Liver (tissue), 9 donors: ENCODE data around the gene CCT7. TPM values are rescaled to one million over a fixed set of nuclear protein-coding genes. Genes with fewer than 3 reads are reported as not detected.

Source experiments
- DNase-seq: peaks from one replicate; pipeline ENCODE4 v3.0.0-alpha.2; 2017; ENCODE audit warnings: low spot score
- H3K27ac ChIP-seq, 2 donors: one replicate each; pipeline ENCODE4 v1.7.0; 2013; ENCODE audit warnings: inconsistent platforms in 2 of 2, low read length in 2 of 2, control low read depth in 1 of 2, low read depth in 1 of 2, mild to moderate bottlenecking in 1 of 2
- H3K27me3 ChIP-seq, 4 donors: one replicate each; pipeline versions ENCODE4 v1.6.1 to v1.7.0; 2013; ENCODE audit warnings: low read length in 3 of 4, inconsistent platforms in 1 of 4, mild to moderate bottlenecking in 1 of 4, moderate library complexity in 1 of 4; ENCODE audit not compliant: control insufficient read depth in 4 of 4, insufficient read depth in 4 of 4
- H3K36me3 ChIP-seq, 4 donors: one replicate each; pipeline versions ENCODE4 v1.6.1 to v1.7.0; 2013; ENCODE audit warnings: low read length in 3 of 4, mild to moderate bottlenecking in 3 of 4, low read depth in 1 of 4, moderate library complexity in 1 of 4; ENCODE audit not compliant: control insufficient read depth in 4 of 4, insufficient read depth in 3 of 4
- H3K4me1 ChIP-seq, 4 donors: one replicate each; pipeline versions ENCODE4 v1.6.1 to v1.7.0; 2013; ENCODE audit warnings: low read length in 3 of 4, mild to moderate bottlenecking in 3 of 4, moderate library complexity in 1 of 4; ENCODE audit not compliant: control insufficient read depth in 4 of 4, insufficient read depth in 4 of 4
- H3K4me3 ChIP-seq, 3 donors: one replicate each; pipeline versions ENCODE4 v1.6.1 to v1.7.0; 2013; ENCODE audit warnings: low read length in 3 of 3, control low read depth in 1 of 3, low read depth in 1 of 3, mild to moderate bottlenecking in 1 of 3
- H3K9ac ChIP-seq, 2 donors: one replicate each; pipeline ENCODE4 v1.7.0; 2013; ENCODE audit warnings: low read length in 2 of 2, mild to moderate bottlenecking in 2 of 2, moderate library complexity in 2 of 2, control low read depth in 1 of 2, low read depth in 1 of 2
- H3K9me3 ChIP-seq, 4 donors: one replicate each; pipeline versions ENCODE4 v1.6.1 to v1.7.0; 2013; ENCODE audit warnings: low read length in 3 of 4; ENCODE audit not compliant: control insufficient read depth in 4 of 4
- FOXA1 ChIP-seq: IDR thresholded peaks from 2 replicates; pipeline ENCODE4 v1.6.1; 2016; ENCODE audit warnings: antibody characterized with exemption
- FOXA2 ChIP-seq: IDR thresholded peaks from 2 replicates; pipeline ENCODE4 v1.6.1; 2016; ENCODE audit warnings: antibody characterized with exemption
- GABPA ChIP-seq, 2 donors: IDR thresholded peaks in 1 of 2; conservative IDR thresholded peaks in 1 of 2; 2 replicates each; pipeline ENCODE4 v1.6.1; 2016; ENCODE audit warnings: antibody characterized with exemption in 2 of 2, mild to moderate bottlenecking in 1 of 2, moderate library complexity in 1 of 2
- HNF4G ChIP-seq: IDR thresholded peaks from 2 replicates; pipeline ENCODE4 v1.6.1; 2016; ENCODE audit warnings: antibody characterized with exemption
- JUND ChIP-seq, 2 donors: IDR thresholded peaks; 2 replicates each; pipeline ENCODE4 v1.6.1; 2016; ENCODE audit warnings: antibody characterized with exemption in 2 of 2
- NR2F2 ChIP-seq: IDR thresholded peaks from 2 replicates; pipeline ENCODE4 v1.6.1; 2016; ENCODE audit warnings: antibody characterized with exemption
- RAD21 ChIP-seq, 2 donors: IDR thresholded peaks; 2 replicates each; pipeline ENCODE4 v1.6.1; 2016; ENCODE audit warnings: antibody characterized with exemption in 2 of 2, mild to moderate bottlenecking in 2 of 2
- SP1 ChIP-seq: IDR thresholded peaks from 2 replicates; pipeline ENCODE4 v1.6.1; 2018; ENCODE audit warnings: antibody characterized with exemption, mild to moderate bottlenecking
- YY1 ChIP-seq: IDR thresholded peaks from 2 replicates; pipeline ENCODE4 v1.6.1; 2016; ENCODE audit warnings: antibody characterized with exemption, mild to moderate bottlenecking
- WGBS: extraction: QIAGEN DNeasy Blood & Tissue Kit; methylation state at CpG from one replicate; pipeline ENCODE4 v1.1.7; 2013; 5-methylcytosine and 5-hydroxymethylcytosine counted together
- polyA plus RNA-seq, 2 donors: library from polyadenylated mRNA; stranded (reverse) in 1 of 2; unstranded in 1 of 2; fragments of 200-250 nt in 1 of 2; fragments of >200 nt in 1 of 2; fragmentation: Nextera tagmentation in 1 of 2; extraction: Ambion mirVana in 1 of 2; gene quantifications; one replicate each; pipeline versions ENCODE4 v1.2.1 to v1.2.3, GENCODE V29; 2013 to 2015
- total RNA-seq, 2 donors: library from RNA; depleted of rRNA; stranded (reverse); fragments of >200 nt; gene quantifications; one replicate each; pipeline ENCODE4 v1.2.3, GENCODE V29; 2014
- TF ChIP-seq, protein P1 (sequence below): IDR thresholded peaks from 2 replicates; pipeline ENCODE4 v1.6.1; 2016; ENCODE audit warnings: antibody characterized with exemption
- TF ChIP-seq, protein P2 (sequence below): fragments of 150-350 bp; IDR thresholded peaks from 2 replicates; pipeline ENCODE4 v1.5.1; 2017; ENCODE audit warnings: improper control_type of control experiment, low read depth, low read length; ENCODE audit not compliant: missing input control
- TF ChIP-seq, protein P3 (sequence below): IDR thresholded peaks from 2 replicates; pipeline ENCODE4 v1.6.1; 2016; ENCODE audit warnings: antibody characterized with exemption, mild to moderate bottlenecking
- TF ChIP-seq, protein P4 (sequence below): IDR thresholded peaks from 2 replicates; pipeline ENCODE4 v1.6.1; 2016; ENCODE audit warnings: antibody characterized with exemption
- TF ChIP-seq, protein P5 (sequence below): IDR thresholded peaks from 2 replicates; pipeline ENCODE4 v1.6.1; 2016; ENCODE audit warnings: antibody characterized with exemption
- donor health status: healthy.
- donor health status: healthy.
- donor health status: healthy.
- donor health status: healthy.
- donor health status: healthy.

Gene CCT7
- total and polyA plus RNA-seq, 4 donors, result 83.7 to 115 (median 101) TPM

DNA sequence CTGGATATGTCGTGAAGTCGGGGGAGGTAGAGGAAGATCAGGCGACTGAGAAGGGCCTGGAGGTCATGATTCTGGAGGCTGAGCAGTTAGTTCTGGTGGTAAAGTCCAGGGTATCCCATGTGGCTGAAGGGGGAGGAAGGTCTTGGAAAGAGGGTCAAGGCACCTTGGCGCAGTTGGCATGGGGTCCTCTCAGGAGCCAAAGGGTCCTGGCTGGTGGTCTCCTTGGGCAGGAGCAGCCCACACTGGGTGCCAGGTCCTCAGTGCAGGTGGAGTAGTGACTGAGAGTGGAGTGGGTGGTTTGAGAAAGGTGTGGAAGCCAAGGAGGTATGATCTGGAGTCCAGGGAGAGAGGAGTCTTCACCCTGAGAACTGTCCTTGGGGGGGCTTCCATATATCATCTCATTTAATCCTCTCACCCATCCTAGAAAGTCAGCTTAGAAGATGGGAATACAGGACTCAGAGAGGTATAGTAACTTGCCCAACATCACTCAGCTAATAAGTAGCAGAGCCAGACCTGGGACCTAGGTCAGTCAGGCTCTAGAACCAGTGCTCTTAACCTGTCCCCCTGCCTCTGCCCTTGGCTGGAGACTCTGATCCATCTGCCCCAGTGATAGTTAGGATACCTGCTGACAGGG is 25.7 kb downstream of the CCT7 start:
- no peak overlapping the region for H3K9ac ChIP-seq
- H3K36me3 ChIP-seq, result no peaks in the 10 kb centered on the region
- no peak overlapping the region for H3K27ac ChIP-seq
- H3K4me1 ChIP-seq, result no peaks in the 10 kb centered on the region
- DNase-seq, result no peak
- no peak for TF ChIP-seq SP1
- no peak for TF ChIP-seq FOXA1
- TF ChIP-seq, protein P1, sequence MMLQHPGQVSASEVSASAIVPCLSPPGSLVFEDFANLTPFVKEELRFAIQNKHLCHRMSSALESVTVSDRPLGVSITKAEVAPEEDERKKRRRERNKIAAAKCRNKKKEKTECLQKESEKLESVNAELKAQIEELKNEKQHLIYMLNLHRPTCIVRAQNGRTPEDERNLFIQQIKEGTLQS, result no peak
- no peak for TF ChIP-seq RAD21 (IDR thresholded peaks at IDR 0.05)
- TF ChIP-seq, protein P2, sequence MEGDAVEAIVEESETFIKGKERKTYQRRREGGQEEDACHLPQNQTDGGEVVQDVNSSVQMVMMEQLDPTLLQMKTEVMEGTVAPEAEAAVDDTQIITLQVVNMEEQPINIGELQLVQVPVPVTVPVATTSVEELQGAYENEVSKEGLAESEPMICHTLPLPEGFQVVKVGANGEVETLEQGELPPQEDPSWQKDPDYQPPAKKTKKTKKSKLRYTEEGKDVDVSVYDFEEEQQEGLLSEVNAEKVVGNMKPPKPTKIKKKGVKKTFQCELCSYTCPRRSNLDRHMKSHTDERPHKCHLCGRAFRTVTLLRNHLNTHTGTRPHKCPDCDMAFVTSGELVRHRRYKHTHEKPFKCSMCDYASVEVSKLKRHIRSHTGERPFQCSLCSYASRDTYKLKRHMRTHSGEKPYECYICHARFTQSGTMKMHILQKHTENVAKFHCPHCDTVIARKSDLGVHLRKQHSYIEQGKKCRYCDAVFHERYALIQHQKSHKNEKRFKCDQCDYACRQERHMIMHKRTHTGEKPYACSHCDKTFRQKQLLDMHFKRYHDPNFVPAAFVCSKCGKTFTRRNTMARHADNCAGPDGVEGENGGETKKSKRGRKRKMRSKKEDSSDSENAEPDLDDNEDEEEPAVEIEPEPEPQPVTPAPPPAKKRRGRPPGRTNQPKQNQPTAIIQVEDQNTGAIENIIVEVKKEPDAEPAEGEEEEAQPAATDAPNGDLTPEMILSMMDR, result no peak
- TF ChIP-seq, protein P3, sequence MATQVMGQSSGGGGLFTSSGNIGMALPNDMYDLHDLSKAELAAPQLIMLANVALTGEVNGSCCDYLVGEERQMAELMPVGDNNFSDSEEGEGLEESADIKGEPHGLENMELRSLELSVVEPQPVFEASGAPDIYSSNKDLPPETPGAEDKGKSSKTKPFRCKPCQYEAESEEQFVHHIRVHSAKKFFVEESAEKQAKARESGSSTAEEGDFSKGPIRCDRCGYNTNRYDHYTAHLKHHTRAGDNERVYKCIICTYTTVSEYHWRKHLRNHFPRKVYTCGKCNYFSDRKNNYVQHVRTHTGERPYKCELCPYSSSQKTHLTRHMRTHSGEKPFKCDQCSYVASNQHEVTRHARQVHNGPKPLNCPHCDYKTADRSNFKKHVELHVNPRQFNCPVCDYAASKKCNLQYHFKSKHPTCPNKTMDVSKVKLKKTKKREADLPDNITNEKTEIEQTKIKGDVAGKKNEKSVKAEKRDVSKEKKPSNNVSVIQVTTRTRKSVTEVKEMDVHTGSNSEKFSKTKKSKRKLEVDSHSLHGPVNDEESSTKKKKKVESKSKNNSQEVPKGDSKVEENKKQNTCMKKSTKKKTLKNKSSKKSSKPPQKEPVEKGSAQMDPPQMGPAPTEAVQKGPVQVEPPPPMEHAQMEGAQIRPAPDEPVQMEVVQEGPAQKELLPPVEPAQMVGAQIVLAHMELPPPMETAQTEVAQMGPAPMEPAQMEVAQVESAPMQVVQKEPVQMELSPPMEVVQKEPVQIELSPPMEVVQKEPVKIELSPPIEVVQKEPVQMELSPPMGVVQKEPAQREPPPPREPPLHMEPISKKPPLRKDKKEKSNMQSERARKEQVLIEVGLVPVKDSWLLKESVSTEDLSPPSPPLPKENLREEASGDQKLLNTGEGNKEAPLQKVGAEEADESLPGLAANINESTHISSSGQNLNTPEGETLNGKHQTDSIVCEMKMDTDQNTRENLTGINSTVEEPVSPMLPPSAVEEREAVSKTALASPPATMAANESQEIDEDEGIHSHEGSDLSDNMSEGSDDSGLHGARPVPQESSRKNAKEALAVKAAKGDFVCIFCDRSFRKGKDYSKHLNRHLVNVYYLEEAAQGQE, result no peak
- TF ChIP-seq FOXA2, result no peak
- no peak for TF ChIP-seq NR2F2
- TF ChIP-seq, protein P4, sequence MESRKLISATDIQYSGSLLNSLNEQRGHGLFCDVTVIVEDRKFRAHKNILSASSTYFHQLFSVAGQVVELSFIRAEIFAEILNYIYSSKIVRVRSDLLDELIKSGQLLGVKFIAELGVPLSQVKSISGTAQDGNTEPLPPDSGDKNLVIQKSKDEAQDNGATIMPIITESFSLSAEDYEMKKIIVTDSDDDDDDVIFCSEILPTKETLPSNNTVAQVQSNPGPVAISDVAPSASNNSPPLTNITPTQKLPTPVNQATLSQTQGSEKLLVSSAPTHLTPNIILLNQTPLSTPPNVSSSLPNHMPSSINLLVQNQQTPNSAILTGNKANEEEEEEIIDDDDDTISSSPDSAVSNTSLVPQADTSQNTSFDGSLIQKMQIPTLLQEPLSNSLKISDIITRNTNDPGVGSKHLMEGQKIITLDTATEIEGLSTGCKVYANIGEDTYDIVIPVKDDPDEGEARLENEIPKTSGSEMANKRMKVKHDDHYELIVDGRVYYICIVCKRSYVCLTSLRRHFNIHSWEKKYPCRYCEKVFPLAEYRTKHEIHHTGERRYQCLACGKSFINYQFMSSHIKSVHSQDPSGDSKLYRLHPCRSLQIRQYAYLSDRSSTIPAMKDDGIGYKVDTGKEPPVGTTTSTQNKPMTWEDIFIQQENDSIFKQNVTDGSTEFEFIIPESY, result no peak
- TF ChIP-seq GABPA (IDR thresholded peaks at IDR 0.05 in 1 of 2, conservative IDR thresholded peaks at IDR 0.05 in 1 of 2), result no peak
- no peak for TF ChIP-seq JUND (IDR thresholded peaks at IDR 0.05)
- no peak for TF ChIP-seq YY1
- no peak overlapping the region for H3K4me3 ChIP-seq
- WGBS, result 89% methylated on average over 4 of the region's 4 CpGs
- H3K27me3 ChIP-seq, result no peaks in the 10 kb centered on the region
- H3K9me3 ChIP-seq, result no peaks in the 10 kb centered on the region

DNA sequence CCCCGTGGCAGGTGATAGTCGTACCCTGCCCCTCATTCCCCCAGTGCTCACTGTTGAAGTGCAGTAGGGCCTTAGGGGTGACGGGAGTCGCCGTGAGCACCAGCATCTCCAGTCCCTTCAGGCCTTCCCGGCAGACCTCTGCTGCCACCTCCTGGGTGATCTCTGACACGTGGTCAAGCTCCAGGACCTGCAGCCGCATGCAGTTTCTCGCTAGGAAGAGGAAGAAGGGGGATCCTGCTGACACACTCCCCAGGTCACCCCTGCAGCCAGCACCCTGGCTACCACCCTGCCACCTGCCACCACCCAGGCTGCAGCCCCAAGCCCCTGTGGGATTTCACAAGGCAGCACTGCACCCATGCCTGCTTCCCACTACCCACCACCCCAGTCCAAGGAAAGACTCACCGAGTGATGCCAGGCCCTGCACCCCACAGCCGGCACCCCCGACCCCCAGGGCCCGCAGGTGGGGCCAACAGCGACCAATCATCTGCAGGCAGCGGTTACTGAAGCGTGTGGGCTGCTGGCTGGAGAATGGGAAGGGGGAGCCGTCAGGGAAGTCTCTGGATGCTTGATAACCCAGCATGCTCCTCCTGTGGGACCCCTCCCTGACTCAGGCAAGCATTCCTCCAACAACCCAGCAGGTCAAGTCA is 26.4 kb downstream of the CCT7 start:
- H3K9ac ChIP-seq, result no peak overlapping the region
- no peak overlapping the region for H3K4me3 ChIP-seq
- peak; percentile 65 for DNase-seq
- WGBS, result 31% methylated on average over 17 of the region's 17 CpGs
- H3K27me3 ChIP-seq, result no peaks in the 10 kb centered on the region
- TF ChIP-seq FOXA2 (no peak), RAD21 (IDR thresholded peaks at IDR 0.05) (peak; percentile 69 to 76), YY1 (no peak), HNF4G (no peak), SP1 (no peak), GABPA (IDR thresholded peaks at IDR 0.05 in 1 of 2, conservative IDR thresholded peaks at IDR 0.05 in 1 of 2) (no peak)
- TF ChIP-seq, protein P4, result no peak
- TF ChIP-seq, protein P1, result no peak
- TF ChIP-seq, protein P5, sequence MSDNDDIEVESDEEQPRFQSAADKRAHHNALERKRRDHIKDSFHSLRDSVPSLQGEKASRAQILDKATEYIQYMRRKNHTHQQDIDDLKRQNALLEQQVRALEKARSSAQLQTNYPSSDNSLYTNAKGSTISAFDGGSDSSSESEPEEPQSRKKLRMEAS, result no peak
- TF ChIP-seq, protein P2, result peak; percentile 36
- H3K4me1 ChIP-seq, result no peaks in the 10 kb centered on the region
- H3K9me3 ChIP-seq, result no peaks in the 10 kb centered on the region
- no peaks in the 10 kb centered on the region for H3K36me3 ChIP-seq
- H3K27ac ChIP-seq, result no peak overlapping the region
